OCI-LY7 (cell line): ENCODE results near the gene SIL1. TPM values are rescaled to one million over a fixed set of nuclear protein-coding genes. Genes with fewer than 3 reads are reported as not detected.

Experiments used
- BruUV-seq: library from RNA; stranded (reverse); fragments of 400-500 nt; replicated peaks from 2 replicates; lab custom pipeline; 2021; lab: Mats Ljungman, UMichigan
- CTCF ChIA-PET: fragments of 300-600 bp; sonication (Branson Sonifier 250); formaldehyde crosslinking; loops from one replicate; lab custom pipeline; 2022; ENCODE audit warnings: antibody characterized with exemption; ENCODE audit not compliant: unreplicated experiment; lab: Charles Lee
- POLR2A ChIA-PET: fragments of 300-600 bp; sonication (Branson Sonifier 250); formaldehyde crosslinking; loops from one replicate; lab custom pipeline; 2022; ENCODE audit warnings: antibody characterized with exemption; lab: Charles Lee
- DNase-seq: peaks from one replicate; pipeline ENCODE4 v3.0.0-alpha.2; 2015; ENCODE audit warnings: low spot score
- H2AFZ ChIP-seq: fragments of 200-600 bp; sonication (generic), shearing (Covaris generic); 2 replicates; pipeline ENCODE4 v1.6.1; 2014; ENCODE audit warnings: mild to moderate bottlenecking, antibody characterized with exemption, low read length, moderate library complexity
- H3K27ac ChIP-seq: fragments of 200-600 bp; sonication (generic); 2 replicates; pipeline ENCODE4 v1.5.1; 2014; ENCODE audit warnings: mixed run types, low read depth, mild to moderate bottlenecking, moderate library complexity, low read length, inconsistent platforms; ENCODE audit not compliant: poor library complexity, severe bottlenecking
- H3K36me3 ChIP-seq: fragments of 200-600 bp; sonication (generic); 2 replicates; pipeline ENCODE4 v1.6.1; 2014; ENCODE audit warnings: mild to moderate bottlenecking, antibody characterized with exemption, low read length, moderate library complexity, mixed read lengths; ENCODE audit not compliant: insufficient read depth
- H3K4me1 ChIP-seq: fragments of 200-600 bp; sonication (generic); 2 replicates; pipeline ENCODE4 v1.5.1; 2014; ENCODE audit warnings: mild to moderate bottlenecking, low read length; ENCODE audit not compliant: insufficient read depth, poor library complexity, severe bottlenecking
- H3K4me2 ChIP-seq: fragments of 200-600 bp; sonication (generic); 2 replicates; pipeline ENCODE4 v1.6.1; 2014; ENCODE audit warnings: mild to moderate bottlenecking, low read length
- H3K4me3 ChIP-seq: fragments of 200-600 bp; sonication (generic); 2 replicates; pipeline ENCODE4 v1.5.1; 2014; ENCODE audit warnings: mild to moderate bottlenecking, low read depth, low read length; ENCODE audit not compliant: poor library complexity, severe bottlenecking
- H3K79me2 ChIP-seq: fragments of 200-600 bp; sonication (generic); 2 replicates; pipeline ENCODE4 v1.6.1; 2016; ENCODE audit warnings: low read depth, mild to moderate bottlenecking, low read length, moderate library complexity, mixed read lengths; ENCODE audit not compliant: insufficient read depth
- H3K9me2 ChIP-seq: fragments of 200-600 bp; sonication (generic); 2 replicates; pipeline ENCODE4 v1.6.1; 2016; ENCODE audit warnings: mild to moderate bottlenecking, low read length, mixed read lengths; ENCODE audit not compliant: insufficient read depth
- H3K9me3 ChIP-seq: fragments of 200-600 bp; sonication (generic); 2 replicates; pipeline ENCODE4 v1.6.1; 2014; ENCODE audit warnings: mild to moderate bottlenecking, mixed run types, low read length, mixed read lengths
- H4K20me1 ChIP-seq: fragments of 200-600 bp; sonication (generic); 2 replicates; pipeline ENCODE4 v1.6.1; 2014; ENCODE audit warnings: mild to moderate bottlenecking, antibody characterized with exemption, low read length, moderate library complexity, mixed read lengths; ENCODE audit not compliant: insufficient read depth
- EZH2phosphoT487 ChIP-seq: fragments of 200-600 bp; sonication (generic); IDR thresholded peaks from 2 replicates; pipeline ENCODE4 v1.6.1; 2018; ENCODE audit warnings: low read depth, borderline replicate concordance, mild to moderate bottlenecking, mixed run types, antibody characterized with exemption, low read length, moderate library complexity, mixed read lengths
- intact Hi-C: fragments of 100-400 bp; cut with micrococcal nuclease; formaldehyde crosslinking; loops from one replicate; pipeline ENCODE4 v1.10.0; 2022; ENCODE audit not compliant: unreplicated experiment
- total RNA-seq, 2 experiments: library from RNA; depleted of rRNA in 1 of 2; stranded (reverse); fragments of >200 nt in 1 of 2; shearing (Covaris generic) in 1 of 2; gene quantifications; 2 replicates each; pipeline ENCODE4 v1.2.3, GENCODE V29; 2014 to 2022
- TF ChIP-seq, protein P1 (sequence below): fragments of 200-600 bp; sonication (generic); conservative IDR thresholded peaks from 2 replicates; pipeline ENCODE4 v1.5.1; 2014; ENCODE audit warnings: mild to moderate bottlenecking, antibody characterized with exemption, low read length, moderate library complexity, mixed read lengths

Gene SIL1
- total RNA-seq, 2 experiments from 2014 or later = 9.2 to 22.8 TPM

DNA sequence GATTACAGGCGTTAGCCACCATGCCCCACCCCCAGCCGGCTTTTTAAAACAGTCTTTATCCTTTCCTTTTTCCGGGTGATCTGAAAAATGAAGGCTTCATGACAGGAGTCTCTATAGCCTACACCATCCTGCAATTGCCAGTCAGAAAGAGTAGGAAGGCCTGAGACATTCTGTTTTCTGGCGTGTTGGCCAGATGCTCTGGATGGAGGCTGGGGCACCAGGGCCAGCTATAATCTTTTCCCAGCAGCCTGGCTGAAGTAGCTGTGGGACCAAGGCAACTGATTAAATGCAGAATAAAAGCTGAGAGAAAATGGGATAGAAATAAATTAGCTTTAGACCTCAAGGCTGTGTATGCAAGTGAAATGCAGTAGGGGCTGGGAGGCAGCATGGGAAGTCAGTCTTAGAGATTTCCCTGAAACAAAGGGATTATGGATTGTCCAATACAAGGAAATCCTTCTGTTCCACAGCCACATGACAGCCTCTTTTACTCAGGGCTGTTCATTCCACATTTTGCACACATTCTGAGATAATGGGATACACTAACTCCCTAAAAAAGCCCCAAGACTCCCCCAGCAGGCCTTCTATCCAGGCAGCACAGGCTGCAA, 207.1 kb downstream of the SIL1 start:
- Histone ChIP-seq H3K4me3 (no peak overlapping the region), H3K4me2 (no peak overlapping the region), H3K36me3 (no peaks in the 10 kb centered on the region), H3K79me2 (no peaks in the 10 kb centered on the region), H2AFZ (no peak overlapping the region), H3K4me1 (no peaks in the 10 kb centered on the region), H4K20me1 (no peaks in the 10 kb centered on the region), H3K9me3 (no peaks in the 10 kb centered on the region), H3K27ac (no peak overlapping the region), H3K9me2 (no peaks in the 10 kb centered on the region)
- BruUV-seq = no TSS peak
- DNase-seq = no peak
- POLR2A ChIA-PET = no interaction called here
- CTCF ChIA-PET = no interaction called here
- intact Hi-C loops = no loop called here
- no peak for TF ChIP-seq EZH2phosphoT487
- TF ChIP-seq, protein P1, sequence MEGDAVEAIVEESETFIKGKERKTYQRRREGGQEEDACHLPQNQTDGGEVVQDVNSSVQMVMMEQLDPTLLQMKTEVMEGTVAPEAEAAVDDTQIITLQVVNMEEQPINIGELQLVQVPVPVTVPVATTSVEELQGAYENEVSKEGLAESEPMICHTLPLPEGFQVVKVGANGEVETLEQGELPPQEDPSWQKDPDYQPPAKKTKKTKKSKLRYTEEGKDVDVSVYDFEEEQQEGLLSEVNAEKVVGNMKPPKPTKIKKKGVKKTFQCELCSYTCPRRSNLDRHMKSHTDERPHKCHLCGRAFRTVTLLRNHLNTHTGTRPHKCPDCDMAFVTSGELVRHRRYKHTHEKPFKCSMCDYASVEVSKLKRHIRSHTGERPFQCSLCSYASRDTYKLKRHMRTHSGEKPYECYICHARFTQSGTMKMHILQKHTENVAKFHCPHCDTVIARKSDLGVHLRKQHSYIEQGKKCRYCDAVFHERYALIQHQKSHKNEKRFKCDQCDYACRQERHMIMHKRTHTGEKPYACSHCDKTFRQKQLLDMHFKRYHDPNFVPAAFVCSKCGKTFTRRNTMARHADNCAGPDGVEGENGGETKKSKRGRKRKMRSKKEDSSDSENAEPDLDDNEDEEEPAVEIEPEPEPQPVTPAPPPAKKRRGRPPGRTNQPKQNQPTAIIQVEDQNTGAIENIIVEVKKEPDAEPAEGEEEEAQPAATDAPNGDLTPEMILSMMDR = no peak

GRCh38 chr5:138989720-138990119, 208.4 kb downstream of the SIL1 start:
- Histone ChIP-seq H3K4me1 (no peaks in the 10 kb centered on the region), H3K79me2 (no peaks in the 10 kb centered on the region), H3K9me3 (no peaks in the 10 kb centered on the region), H4K20me1 (no peaks in the 10 kb centered on the region), H2AFZ (no peak overlapping the region), H3K27ac (no peak overlapping the region), H3K9me2 (no peaks in the 10 kb centered on the region), H3K36me3 (no peaks in the 10 kb centered on the region), H3K4me3 (no peak overlapping the region), H3K4me2 (no peak overlapping the region)
- no peak for DNase-seq
- CTCF ChIA-PET = no interaction called here
- BruUV-seq = no TSS peak
- POLR2A ChIA-PET = no interaction called here
- TF ChIP-seq, protein P1 = no peak
- TF ChIP-seq EZH2phosphoT487 = no peak
- intact Hi-C loops = no loop called here

DNA sequence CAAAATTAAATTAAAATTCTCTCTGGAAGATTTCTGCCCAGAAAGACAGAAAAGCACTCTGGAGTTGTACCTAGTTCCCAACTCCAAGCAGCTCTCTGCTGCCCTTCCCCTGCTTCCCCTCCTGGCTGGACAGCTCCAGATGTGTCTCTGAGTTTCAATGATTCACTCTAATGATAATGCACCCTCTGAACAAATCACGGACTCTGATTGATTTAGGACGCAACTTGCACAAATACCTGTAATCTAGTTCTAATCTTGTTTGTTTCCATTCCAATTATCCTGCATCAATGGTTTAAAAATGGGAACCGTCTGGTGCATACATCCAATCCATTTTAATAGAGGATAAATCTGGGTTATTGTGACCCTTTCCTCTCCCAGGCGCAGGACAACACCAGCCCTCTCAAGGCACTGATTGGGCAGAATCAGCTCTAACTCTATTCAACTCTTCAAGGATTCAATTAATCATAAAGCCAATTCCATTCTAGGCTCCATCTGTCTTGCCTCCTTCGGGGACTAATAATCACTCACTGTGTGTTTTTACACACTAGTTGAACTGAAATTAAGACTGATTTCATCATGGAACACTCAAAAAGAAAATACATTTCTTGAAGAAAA, 211.9 kb downstream of the SIL1 start:
- CTCF ChIA-PET = no interaction called here
- H3K4me1 ChIP-seq = no peaks in the 10 kb centered on the region
- no peak overlapping the region for H3K27ac ChIP-seq
- BruUV-seq = no TSS peak
- intact Hi-C loops = no loop called here
- no peak overlapping the region for H3K4me3 ChIP-seq
- no peaks in the 10 kb centered on the region for H4K20me1 ChIP-seq
- POLR2A ChIA-PET = no interaction called here
- no peaks in the 10 kb centered on the region for H3K9me3 ChIP-seq
- no peak overlapping the region for H3K4me2 ChIP-seq
- TF ChIP-seq, protein P1 = no peak
- no peak for TF ChIP-seq EZH2phosphoT487
- no peaks in the 10 kb centered on the region for H3K79me2 ChIP-seq
- DNase-seq = no peak
- no peaks in the 10 kb centered on the region for H3K9me2 ChIP-seq
- no peak overlapping the region for H2AFZ ChIP-seq
- H3K36me3 ChIP-seq = no peaks in the 10 kb centered on the region
